ENCODE data around the gene PPM1H. TPM values are rescaled to one million over a fixed set of nuclear protein-coding genes. Genes with fewer than 3 reads are reported as not detected.

The PPM1H gene
- total and polyA plus RNA-seq, 7 donors: 0.92 to 4.3 (median 3.0) TPM

DNA sequence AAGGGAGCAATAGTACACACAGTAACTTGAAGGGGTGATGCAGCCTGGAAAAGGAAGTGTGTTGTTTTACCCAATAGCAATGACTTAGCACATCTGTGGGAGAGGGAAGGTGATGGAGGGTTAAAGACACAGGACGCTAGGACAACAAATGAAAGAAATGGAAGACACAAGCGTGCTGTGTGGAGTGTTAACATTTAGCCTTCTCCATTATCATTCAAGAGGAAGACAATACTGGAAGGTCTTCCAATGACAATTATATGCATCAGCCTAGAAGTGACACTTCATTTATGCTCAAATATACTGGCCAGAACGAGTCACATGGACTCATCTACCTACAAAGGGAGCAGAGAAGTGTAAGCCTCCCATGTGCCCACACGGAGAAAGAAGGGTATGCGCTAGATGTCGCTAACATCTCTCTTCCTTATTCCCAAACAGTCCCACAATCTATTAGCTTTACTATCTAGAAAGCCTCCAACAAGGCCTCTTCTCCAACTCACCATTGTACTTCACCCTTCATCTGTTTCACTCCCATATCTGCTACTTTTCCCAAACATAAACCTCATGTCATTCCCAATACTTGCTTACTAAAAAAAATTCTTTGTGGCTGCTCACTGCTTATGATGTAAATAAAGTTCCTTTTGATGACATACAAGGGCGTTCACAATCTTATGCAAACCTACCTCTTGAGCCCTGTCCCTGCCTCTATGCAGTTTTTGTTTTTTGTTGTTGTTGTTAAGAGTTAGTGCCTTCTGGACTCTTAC, 20.3 kb downstream of the PPM1H start:
- 74 to 89% methylated on average over 7 of the region's 7 CpGs for WGBS, 2 donors
- intact Hi-C loops (cut with DNase I): no loop called here
- DNase-seq: no peak

DNA sequence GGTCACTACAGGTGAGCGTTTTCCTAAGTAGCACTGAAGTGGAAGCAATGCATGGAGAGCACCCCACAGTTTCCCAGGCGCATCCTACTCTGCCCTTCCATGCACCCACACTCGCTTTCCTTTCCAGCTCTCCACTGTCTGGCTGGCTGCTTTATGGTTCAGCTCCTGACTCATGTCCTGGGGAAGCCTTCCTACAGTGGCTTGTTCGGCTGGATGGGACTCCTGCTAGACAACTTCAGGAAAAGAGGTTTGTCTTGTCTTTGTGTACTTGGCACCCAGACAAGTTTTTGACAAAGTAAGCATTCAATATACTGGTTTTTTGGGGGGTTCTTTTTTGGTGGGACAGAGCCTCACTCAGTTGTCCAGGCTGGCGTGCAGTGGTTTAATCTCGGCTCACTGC, 21.6 kb downstream of the PPM1H start:
- no peaks in the 10 kb centered on the region for H3K36me3 ChIP-seq
- WGBS, 2 donors: 94 to 95% methylated on average over 6 of the region's 6 CpGs
- no peak overlapping the region for H3K4me3 ChIP-seq
- TF ChIP-seq POLR2AphosphoS5 (IDR thresholded peaks at IDR 0.05) (no peak), EP300 (IDR thresholded peaks at IDR 0.05) (no peak), POLR2A (IDR thresholded peaks at IDR 0.05) (no peak)
- TF ChIP-seq, protein P1, sequence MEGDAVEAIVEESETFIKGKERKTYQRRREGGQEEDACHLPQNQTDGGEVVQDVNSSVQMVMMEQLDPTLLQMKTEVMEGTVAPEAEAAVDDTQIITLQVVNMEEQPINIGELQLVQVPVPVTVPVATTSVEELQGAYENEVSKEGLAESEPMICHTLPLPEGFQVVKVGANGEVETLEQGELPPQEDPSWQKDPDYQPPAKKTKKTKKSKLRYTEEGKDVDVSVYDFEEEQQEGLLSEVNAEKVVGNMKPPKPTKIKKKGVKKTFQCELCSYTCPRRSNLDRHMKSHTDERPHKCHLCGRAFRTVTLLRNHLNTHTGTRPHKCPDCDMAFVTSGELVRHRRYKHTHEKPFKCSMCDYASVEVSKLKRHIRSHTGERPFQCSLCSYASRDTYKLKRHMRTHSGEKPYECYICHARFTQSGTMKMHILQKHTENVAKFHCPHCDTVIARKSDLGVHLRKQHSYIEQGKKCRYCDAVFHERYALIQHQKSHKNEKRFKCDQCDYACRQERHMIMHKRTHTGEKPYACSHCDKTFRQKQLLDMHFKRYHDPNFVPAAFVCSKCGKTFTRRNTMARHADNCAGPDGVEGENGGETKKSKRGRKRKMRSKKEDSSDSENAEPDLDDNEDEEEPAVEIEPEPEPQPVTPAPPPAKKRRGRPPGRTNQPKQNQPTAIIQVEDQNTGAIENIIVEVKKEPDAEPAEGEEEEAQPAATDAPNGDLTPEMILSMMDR (IDR thresholded peaks at IDR 0.05): no peak
- intact Hi-C loops (cut with DNase I): no loop called here
- H3K27me3 ChIP-seq: no peaks in the 10 kb centered on the region
- no peak for DNase-seq
- no peak overlapping the region for H3K27ac ChIP-seq
- H3K9me3 ChIP-seq: no peaks in the 10 kb centered on the region
- H3K4me1 ChIP-seq: no peaks in the 10 kb centered on the region

More for the DNA sequence above, 20.3 kb downstream of the PPM1H start:
- Histone ChIP-seq H3K36me3 (no peaks in the 10 kb centered on the region), H3K9me3 (no peaks in the 10 kb centered on the region), H3K4me3 (no peak overlapping the region), H3K27ac (no peak overlapping the region), H3K4me1 (no peaks in the 10 kb centered on the region), H3K27me3 (no peaks in the 10 kb centered on the region)
- no peak for TF ChIP-seq POLR2A (IDR thresholded peaks at IDR 0.05)
- no peak for TF ChIP-seq EP300 (IDR thresholded peaks at IDR 0.05)
- TF ChIP-seq POLR2AphosphoS5 (IDR thresholded peaks at IDR 0.05): no peak

DNA sequence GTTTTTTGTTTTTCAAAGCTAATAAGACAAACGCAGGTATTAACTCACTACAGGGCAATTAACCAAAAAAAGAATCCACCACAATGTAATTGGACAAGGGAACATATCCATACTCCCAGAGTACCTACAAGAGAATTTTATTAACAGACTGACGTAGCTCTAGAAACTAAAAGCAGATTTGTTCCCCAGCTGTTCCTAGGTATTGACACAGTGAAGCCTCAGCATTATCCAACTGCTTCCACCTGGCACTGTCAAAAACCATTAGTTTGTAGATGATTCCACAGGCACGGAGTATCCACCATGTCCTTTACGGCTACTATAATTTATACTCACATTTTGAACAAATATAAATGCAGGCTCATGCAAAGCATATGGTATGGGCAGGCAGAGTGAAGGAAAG, 22.3 kb downstream of the PPM1H start:
- Histone ChIP-seq H3K9me3 (no peaks in the 10 kb centered on the region), H3K36me3 (no peaks in the 10 kb centered on the region), H3K4me1 (no peaks in the 10 kb centered on the region), H3K27ac (no peak overlapping the region), H3K27me3 (no peaks in the 10 kb centered on the region), H3K4me3 (no peak overlapping the region)
- intact Hi-C loops (cut with DNase I): no loop called here
- no peak for DNase-seq
- TF ChIP-seq POLR2A (IDR thresholded peaks at IDR 0.05) (no peak), EP300 (IDR thresholded peaks at IDR 0.05) (no peak), POLR2AphosphoS5 (IDR thresholded peaks at IDR 0.05) (no peak)
- TF ChIP-seq, protein P1 (IDR thresholded peaks at IDR 0.05): no peak
- WGBS, 2 donors: 63 to 71% methylated on average over 4 of the region's 4 CpGs

DNA sequence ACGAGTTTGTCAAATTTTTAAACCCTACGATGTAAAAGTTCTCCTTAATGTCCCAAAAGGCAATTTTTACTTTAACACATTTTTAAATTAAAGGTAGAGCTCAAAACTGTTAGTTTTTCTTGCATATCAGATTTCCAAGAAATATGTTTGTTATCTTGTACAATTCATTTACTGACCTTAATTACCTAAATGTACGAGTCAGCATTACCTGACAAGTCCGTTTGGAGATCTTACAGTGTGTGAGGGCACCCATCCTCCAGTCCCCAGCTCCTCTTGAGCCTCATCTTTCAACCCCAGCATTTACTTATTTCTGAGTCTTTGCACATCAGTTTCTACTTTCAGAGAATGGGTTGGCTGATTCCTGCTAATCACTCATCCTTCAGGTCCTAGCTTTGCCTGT, 23.7 kb downstream of the PPM1H start:
- H3K9me3 ChIP-seq: no peaks in the 10 kb centered on the region
- WGBS, 2 donors: 78 to 85% methylated on average over 4 of the region's 4 CpGs
- DNase-seq: no peak
- H3K36me3 ChIP-seq: no peaks in the 10 kb centered on the region
- H3K4me3 ChIP-seq: no peak overlapping the region
- intact Hi-C loops (cut with DNase I): no loop called here
- TF ChIP-seq EP300 (IDR thresholded peaks at IDR 0.05) (no peak), POLR2A (IDR thresholded peaks at IDR 0.05) (no peak), POLR2AphosphoS5 (IDR thresholded peaks at IDR 0.05) (no peak)
- TF ChIP-seq, protein P1 (IDR thresholded peaks at IDR 0.05): no peak
- no peak overlapping the region for H3K27ac ChIP-seq
- H3K4me1 ChIP-seq: no peaks in the 10 kb centered on the region
- H3K27me3 ChIP-seq: no peaks in the 10 kb centered on the region

DNA sequence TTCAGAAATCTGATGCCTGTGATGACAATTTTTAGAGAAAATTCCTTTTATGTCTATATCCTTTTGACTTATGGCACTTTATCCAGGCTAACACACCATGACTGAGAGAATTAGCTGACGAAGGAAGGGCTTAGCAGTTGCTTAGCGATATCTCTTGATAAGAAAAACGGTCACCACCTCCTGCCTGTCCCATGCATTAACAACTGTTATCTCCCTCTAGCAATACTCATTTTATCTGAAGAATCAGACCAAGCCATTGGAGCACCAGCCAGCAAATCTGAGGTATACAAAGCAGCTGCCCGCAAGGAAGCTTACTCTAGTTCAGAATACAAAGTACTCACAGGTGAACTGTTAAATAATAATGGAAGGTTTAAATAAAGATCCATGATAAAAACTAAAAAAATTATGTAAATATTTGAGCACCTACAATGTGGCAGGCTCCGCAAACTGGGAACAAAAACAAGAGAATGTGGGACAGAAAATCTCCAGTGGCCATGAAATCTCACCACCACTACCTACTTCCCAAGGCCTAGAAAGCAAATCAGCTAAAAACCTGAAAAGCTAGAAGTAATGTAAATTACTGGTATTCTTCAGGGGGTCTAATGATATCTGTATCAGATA, 24.3 kb downstream of the PPM1H start:
- no peaks in the 10 kb centered on the region for H3K9me3 ChIP-seq
- no peaks in the 10 kb centered on the region for H3K36me3 ChIP-seq
- no peak overlapping the region for H3K4me3 ChIP-seq
- H3K27ac ChIP-seq: no peak overlapping the region
- H3K27me3 ChIP-seq: no peaks in the 10 kb centered on the region
- intact Hi-C loops (cut with DNase I): no loop called here
- 37 to 41% methylated on average over 5 of the region's 5 CpGs for WGBS, 2 donors
- no peak for TF ChIP-seq POLR2AphosphoS5 (IDR thresholded peaks at IDR 0.05)
- no peaks in the 10 kb centered on the region for H3K4me1 ChIP-seq
- no peak for DNase-seq

Data from sigmoid colon (tissue), 7 donors.